A549 (cell line): ENCODE measurements around the gene RNF10. TPM values are rescaled to one million over a fixed set of nuclear protein-coding genes. Genes with fewer than 3 reads are reported as not detected.

ENCODE experiments used
- ATAC-seq, 2 experiments: fragments of 200-7000 bp in 1 of 2; fragments of >200 bp in 1 of 2; cut with Nextera tagmentation in 1 of 2; cut with Tn5 transposase in 1 of 2; 3 replicates each; pipeline versions ENCODE4 v1.8.0 to v1.9.1; 2018 to 2020; ENCODE audit warnings: mild to moderate bottlenecking in 1 of 2, moderate library complexity in 1 of 2
- CTCF ChIA-PET: fragments of 300-600 bp; sonication (Branson Sonifier 250); formaldehyde crosslinking; extraction: SDS; loops from one replicate; lab custom pipeline; 2021; ENCODE audit warnings: antibody characterized with exemption, inconsistent platforms; lab: Yijun Ruan, JAX
- POLR2A ChIA-PET: fragments of 350-600 bp; formaldehyde crosslinking; extraction: SDS; loops from one replicate; lab custom pipeline; 2021; ENCODE audit warnings: antibody characterized with exemption, inconsistent platforms; lab: Yijun Ruan, JAX
- DNase-seq, 2 experiments: peaks; one replicate each; pipeline versions ENCODE4 v3.0.0 to v3.0.0-alpha.2; 2011 to 2016; ENCODE audit warnings: low read depth in 1 of 2, low spot score in 1 of 2
- FAIRE-seq: peaks from 2 replicates; lab custom pipeline; 2011; peaks lifted over from hg19 to GRCh38; lab: Jason Lieb, UNC
- H3K27ac ChIP-seq, 2 experiments: fragments of >200 bp; sonication (Bioruptor Twin); formaldehyde crosslinking; 3 replicates each; pipeline ENCODE4 v1.5.1; 2016 to 2017
- H3K4me1 ChIP-seq: fragments of >200 bp; sonication (Bioruptor Twin); formaldehyde crosslinking; 3 replicates; pipeline ENCODE4 v1.6.1; 2016
- H3K4me2 ChIP-seq: fragments of >200 bp; sonication (Bioruptor Twin); formaldehyde crosslinking; 3 replicates; pipeline ENCODE4 v1.6.1; 2016
- H3K4me3 ChIP-seq: fragments of >200 bp; sonication (Bioruptor Twin); formaldehyde crosslinking; 3 replicates; pipeline ENCODE4 v1.5.1; 2016
- H3K9me3 ChIP-seq: fragments of >200 bp; sonication (Bioruptor Twin); formaldehyde crosslinking; 3 replicates; pipeline ENCODE4 v1.6.1; 2016
- BHLHE40 ChIP-seq: IDR thresholded peaks from 2 replicates; pipeline ENCODE4 v1.6.1; 2012; ENCODE audit warnings: low read depth, low read length, inconsistent platforms
- CHD2 ChIP-seq: fragments of 150-350 bp; IDR thresholded peaks from 2 replicates; pipeline ENCODE4 v1.6.1; 2014; ENCODE audit warnings: low read length; ENCODE audit not compliant: partially characterized antibody
- CTCF ChIP-seq: fragments of >200 bp; sonication (Bioruptor Twin); formaldehyde crosslinking; IDR thresholded peaks from 3 replicates; pipeline ENCODE4 v1.5.1; 2016
- ELK1 ChIP-seq: fragments of 150-350 bp; IDR thresholded peaks from 2 replicates; pipeline ENCODE4 v1.6.1; 2014; ENCODE audit warnings: low read depth, mild to moderate bottlenecking, low read length
- HEYL ChIP-seq: fragments of 250-450 bp; sonication (Bioruptor Pico); IDR thresholded peaks from 2 replicates; pipeline ENCODE4 v1.8.0; 2021; ENCODE audit warnings: mild to moderate bottlenecking, moderate library complexity
- HMGXB4 ChIP-seq: fragments of 250-450 bp; sonication (Bioruptor Pico); IDR thresholded peaks from 2 replicates; pipeline ENCODE4 v1.5.0; 2021; ENCODE audit warnings: mild to moderate bottlenecking, moderate library complexity, borderline replicate concordance
- HOXB13 ChIP-seq: fragments of 250-450 bp; sonication (Bioruptor Pico); IDR thresholded peaks from 2 replicates; pipeline ENCODE4 v1.5.0; 2020; ENCODE audit warnings: low read depth, mild to moderate bottlenecking, moderate library complexity
- MAFK ChIP-seq: fragments of 450-650 bp; IDR thresholded peaks from 2 replicates; pipeline ENCODE4 v1.6.1; 2014; ENCODE audit not compliant: partially characterized antibody
- PBX3 ChIP-seq: IDR thresholded peaks from 2 replicates; pipeline ENCODE4 v1.6.1; 2012
- PHF8 ChIP-seq: fragments of 200-600 bp; sonication (generic); IDR thresholded peaks from 2 replicates; pipeline ENCODE4 v1.6.1; 2016; ENCODE audit warnings: low read depth, mild to moderate bottlenecking, antibody characterized with exemption, moderate library complexity, borderline replicate concordance
- POLR2A ChIP-seq: IDR thresholded peaks from 2 replicates; pipeline ENCODE4 v1.6.1; 2012; ENCODE audit warnings: mild to moderate bottlenecking, low read length
- RARB ChIP-seq: fragments of 250-450 bp; sonication (Bioruptor Pico); IDR thresholded peaks from 2 replicates; pipeline ENCODE4 v1.8.0; 2021; ENCODE audit warnings: mild to moderate bottlenecking, moderate library complexity
- REST ChIP-seq: fragments of 200-600 bp; sonication (generic); IDR thresholded peaks from 2 replicates; pipeline ENCODE4 v1.6.1; 2016; ENCODE audit warnings: antibody characterized with exemption, mild to moderate bottlenecking, moderate library complexity
- RNF2 ChIP-seq: fragments of 200-600 bp; sonication (generic); IDR thresholded peaks from 2 replicates; pipeline ENCODE4 v1.6.1; 2016; ENCODE audit warnings: low read depth, mild to moderate bottlenecking, antibody characterized with exemption, moderate library complexity, borderline replicate concordance
- SREBF2 ChIP-seq: fragments of 450-650 bp; IDR thresholded peaks from 2 replicates; pipeline ENCODE4 v1.6.1; 2014; ENCODE audit warnings: mild to moderate bottlenecking, moderate library complexity
- WGBS: methylation state at CpG from one replicate; pipeline ENCODE4 v1.1.6; 2017; ENCODE audit errors: missing lambda C conversion rate; 5-methylcytosine and 5-hydroxymethylcytosine counted together
- polyA plus RNA-seq, 4 experiments: library from polyadenylated mRNA; depleted of rRNA in 3 of 4; stranded (reverse); fragments of >200 nt; fragmentation: RNase III in 1 of 4; extraction: RNeasy Plus Mini Kit Qiagen cat#74134 plus additional on column Dnase treatment in 1 of 4; gene quantifications; 2 replicates in 3 of 4; 3 replicates in 1 of 4; pipeline ENCODE4 v1.2.3, GENCODE V29; 2011 to 2017

Gene RNF10
- polyA plus RNA-seq, 2 of the 4 experiments (the other 2 are of a cell fraction): 87.0 to 118 TPM

- ATAC-seq (no peak), FAIRE-seq (no peak)
These were observed 29.6 kb upstream of the RNF10 start for GRCh38 chr12:120504587-120504986.

More at GRCh38 chr12:120504587-120504986, 29.6 kb upstream of the RNF10 start:
- Histone ChIP-seq H3K4me2 (no peak overlapping the region), H3K9me3 (no peaks in the 10 kb centered on the region), H3K27ac (no peak overlapping the region), H3K4me3 (no peak overlapping the region), H3K4me1 (no peaks in the 10 kb centered on the region)
- CTCF ChIA-PET: interaction anchor here (1.0 to 2.1 kb wide), 4 partner anchors 8 to 506 kb away, joined by 3 to 6 read pairs (median 3); partner anchors contain the start of gene DYNLL1
- DNase-seq: no peak
- POLR2A ChIA-PET: interaction anchor here (1.8 kb wide), 1 partner anchor 8 kb away, joined by 6 read pairs; the partner anchor contains the start of gene DYNLL1
- WGBS: 91% methylated on average over 4 of the region's 4 CpGs
- no peak for TF ChIP-seq SREBF2
- TF ChIP-seq PHF8: no peak
- no peak for TF ChIP-seq POLR2A
- TF ChIP-seq RARB (CRISPR knock-in tag): no peak
- no peak for TF ChIP-seq ELK1
- TF ChIP-seq HEYL (CRISPR knock-in tag): no peak
- TF ChIP-seq MAFK: no peak
- TF ChIP-seq PBX3: no peak
- TF ChIP-seq BHLHE40: no peak
- TF ChIP-seq HOXB13 (CRISPR knock-in tag): no peak
- no peak for TF ChIP-seq HMGXB4 (CRISPR knock-in tag)
- TF ChIP-seq CHD2: no peak
- TF ChIP-seq CTCF: no peak
- TF ChIP-seq RNF2: no peak
- TF ChIP-seq REST: no peak
